Keratinocyte (primary cell): Measurements from ENCODE around the gene ZNF598. TPM values are rescaled to one million over a fixed set of nuclear protein-coding genes. Genes with fewer than 3 reads are reported as not detected.

Source experiments
- DNase-seq: peaks from one replicate; pipeline ENCODE4 v3.0.0-alpha.2; 2011; ENCODE audit warnings: low read depth, missing footprints, low spot score
- FAIRE-seq: peaks from 2 replicates; lab custom pipeline; 2011; peaks lifted over from hg19 to GRCh38; lab: Jason Lieb, UNC
- H2AFZ ChIP-seq: 2 replicates; pipeline ENCODE4 v1.6.0; 2012; ENCODE audit warnings: low read length, control low read depth, inconsistent platforms; ENCODE audit not compliant: control insufficient read depth
- H3K27ac ChIP-seq: 2 replicates; pipeline ENCODE4 v1.5.1; 2011; ENCODE audit warnings: low read length; ENCODE audit not compliant: control insufficient read depth, insufficient read depth
- H3K27me3 ChIP-seq: 3 replicates; pipeline ENCODE4 v1.6.0; 2011; ENCODE audit warnings: low read length; ENCODE audit not compliant: control insufficient read depth, insufficient read depth; ENCODE audit errors: extremely low read depth
- H3K36me3 ChIP-seq, 2 experiments: 2 replicates in 1 of 2; 3 replicates in 1 of 2; pipeline ENCODE4 v1.5.1; 2011; ENCODE audit warnings: low read length in 2 of 2, mild to moderate bottlenecking in 1 of 2; ENCODE audit not compliant: control insufficient read depth in 2 of 2, insufficient read depth in 2 of 2; ENCODE audit errors: extremely low read depth in 1 of 2
- H3K4me1 ChIP-seq: 3 replicates; pipeline ENCODE4 v1.5.1; 2011; ENCODE audit warnings: low read length; ENCODE audit not compliant: control insufficient read depth, insufficient read depth; ENCODE audit errors: extremely low read depth
- H3K4me2 ChIP-seq: 3 replicates; pipeline ENCODE4 v1.6.0; 2011; ENCODE audit warnings: low read depth, low read length; ENCODE audit not compliant: control insufficient read depth, insufficient read depth; ENCODE audit errors: extremely low read depth
- H3K4me3 ChIP-seq, 3 experiments: fragments of 200-600 bp in 1 of 3; sonication (generic) in 1 of 3; 2 replicates in 2 of 3; 3 replicates in 1 of 3; pipeline ENCODE4 v1.5.1; 2011 to 2016; ENCODE audit warnings: low read length in 3 of 3, mild to moderate bottlenecking in 3 of 3, control low read depth in 2 of 3, inconsistent platforms in 1 of 3, low read depth in 1 of 3, mixed read lengths in 1 of 3, mixed run types in 1 of 3, moderate library complexity in 1 of 3; ENCODE audit not compliant: control insufficient read depth in 2 of 3, insufficient read depth in 2 of 3; ENCODE audit errors: extremely low read depth in 1 of 3
- H3K79me2 ChIP-seq: 2 replicates; pipeline ENCODE4 v1.6.0; 2012; ENCODE audit warnings: low read length; ENCODE audit not compliant: control insufficient read depth, insufficient read depth
- H3K9ac ChIP-seq: 3 replicates; pipeline ENCODE4 v1.6.0; 2011; ENCODE audit warnings: low read length; ENCODE audit not compliant: control insufficient read depth, insufficient read depth; ENCODE audit errors: extremely low read depth
- H3K9me1 ChIP-seq: 3 replicates; pipeline ENCODE4 v1.6.0; 2011; ENCODE audit warnings: low read length; ENCODE audit not compliant: control insufficient read depth, insufficient read depth; ENCODE audit errors: extremely low read depth
- H3K9me3 ChIP-seq: 2 replicates; pipeline ENCODE4 v1.5.1; 2012; ENCODE audit warnings: low read depth, low read length; ENCODE audit not compliant: control insufficient read depth
- H4K20me1 ChIP-seq: 3 replicates; pipeline ENCODE4 v1.6.0; 2011; ENCODE audit warnings: low read length; ENCODE audit not compliant: control insufficient read depth, insufficient read depth; ENCODE audit errors: extremely low read depth
- EZH2 ChIP-seq: IDR thresholded peaks from one replicate; pipeline ENCODE4 v1.6.1; 2012; ENCODE audit warnings: inconsistent platforms, mild to moderate bottlenecking, low read length, moderate library complexity
- dilution Hi-C: fragments of 300-500 bp; cut with MboI; formaldehyde crosslinking; loops from one replicate; pipeline ENCODE4 v1.7.0; 2020; ENCODE audit warnings: low sequenced_read_pairs; ENCODE audit not compliant: extremely low pct_ligation_motif_present
- polyA plus RNA-seq, 5 experiments: library from polyadenylated mRNA; depleted of rRNA in 3 of 5; stranded (reverse) in 3 of 5; stranded (forward) in 1 of 5; unstranded in 1 of 5; fragments of >200 nt; gene quantifications; 1 replicate in 1 of 5; 2 replicates in 3 of 5; 3 replicates in 1 of 5; pipeline versions ENCODE4 v1.2.1 to v1.2.3, GENCODE V29; 2011 to 2012; ENCODE audit warnings: missing spikeins in 2 of 5, low read depth in 1 of 5, low replicate concordance in 1 of 5
- TF ChIP-seq, protein P1 (sequence below), 3 experiments: IDR thresholded peaks in 1 of 3; conservative IDR thresholded peaks in 1 of 3; optimal IDR thresholded peaks in 1 of 3; 2 replicates in 2 of 3; 3 replicates in 1 of 3; pipeline versions ENCODE3 to v1.5.1; 2011; ENCODE audit warnings: low read length in 3 of 3, mild to moderate bottlenecking in 3 of 3, moderate library complexity in 2 of 3, control low read depth in 1 of 3, inconsistent platforms in 1 of 3; ENCODE audit not compliant: insufficient read depth in 2 of 3; ENCODE audit errors: extremely low read depth in 1 of 3

The ZNF598 gene
- polyA plus RNA-seq, 1 donor (not counting 4 experiments of a cell fraction or from before 2014, with no cell fraction given) = 18.0 TPM

- H3K27ac ChIP-seq = no peak overlapping the region
- no peak for DNase-seq
- no peak overlapping the region for H2AFZ ChIP-seq
- H4K20me1 ChIP-seq = no peaks in the 10 kb centered on the region
- peaks cover 3% of the 10 kb centered on the region for H3K27me3 ChIP-seq
- H3K9me3 ChIP-seq = no peaks in the 10 kb centered on the region
- H3K79me2 ChIP-seq = peaks cover 32% of the 10 kb centered on the region
- no peak overlapping the region for H3K4me3 ChIP-seq
- no peaks in the 10 kb centered on the region for H3K9me1 ChIP-seq
- H3K4me2 ChIP-seq = no peak overlapping the region
- peaks cover 14 to 23% of the 10 kb centered on the region in 2 experiments for H3K36me3 ChIP-seq
- TF ChIP-seq EZH2 = no peak
- TF ChIP-seq, protein P1, sequence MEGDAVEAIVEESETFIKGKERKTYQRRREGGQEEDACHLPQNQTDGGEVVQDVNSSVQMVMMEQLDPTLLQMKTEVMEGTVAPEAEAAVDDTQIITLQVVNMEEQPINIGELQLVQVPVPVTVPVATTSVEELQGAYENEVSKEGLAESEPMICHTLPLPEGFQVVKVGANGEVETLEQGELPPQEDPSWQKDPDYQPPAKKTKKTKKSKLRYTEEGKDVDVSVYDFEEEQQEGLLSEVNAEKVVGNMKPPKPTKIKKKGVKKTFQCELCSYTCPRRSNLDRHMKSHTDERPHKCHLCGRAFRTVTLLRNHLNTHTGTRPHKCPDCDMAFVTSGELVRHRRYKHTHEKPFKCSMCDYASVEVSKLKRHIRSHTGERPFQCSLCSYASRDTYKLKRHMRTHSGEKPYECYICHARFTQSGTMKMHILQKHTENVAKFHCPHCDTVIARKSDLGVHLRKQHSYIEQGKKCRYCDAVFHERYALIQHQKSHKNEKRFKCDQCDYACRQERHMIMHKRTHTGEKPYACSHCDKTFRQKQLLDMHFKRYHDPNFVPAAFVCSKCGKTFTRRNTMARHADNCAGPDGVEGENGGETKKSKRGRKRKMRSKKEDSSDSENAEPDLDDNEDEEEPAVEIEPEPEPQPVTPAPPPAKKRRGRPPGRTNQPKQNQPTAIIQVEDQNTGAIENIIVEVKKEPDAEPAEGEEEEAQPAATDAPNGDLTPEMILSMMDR (optimal IDR thresholded peaks at IDR 0.05 in 1 of 3, IDR thresholded peaks at IDR 0.05 in 1 of 3, conservative IDR thresholded peaks at IDR 0.05 in 1 of 3; ENCODE audit: extremely low read depth in 1 of 3, insufficient read depth in 2 of 3, low read length in 3 of 3) = no peak
- no peak for FAIRE-seq
- H3K9ac ChIP-seq = no peak overlapping the region
- dilution Hi-C loops = no loop called here
- peaks cover 29% of the 10 kb centered on the region for H3K4me1 ChIP-seq
Measured at GRCh38 chr16:1975432-1976215, 34.0 kb downstream of the ZNF598 start.

DNA sequence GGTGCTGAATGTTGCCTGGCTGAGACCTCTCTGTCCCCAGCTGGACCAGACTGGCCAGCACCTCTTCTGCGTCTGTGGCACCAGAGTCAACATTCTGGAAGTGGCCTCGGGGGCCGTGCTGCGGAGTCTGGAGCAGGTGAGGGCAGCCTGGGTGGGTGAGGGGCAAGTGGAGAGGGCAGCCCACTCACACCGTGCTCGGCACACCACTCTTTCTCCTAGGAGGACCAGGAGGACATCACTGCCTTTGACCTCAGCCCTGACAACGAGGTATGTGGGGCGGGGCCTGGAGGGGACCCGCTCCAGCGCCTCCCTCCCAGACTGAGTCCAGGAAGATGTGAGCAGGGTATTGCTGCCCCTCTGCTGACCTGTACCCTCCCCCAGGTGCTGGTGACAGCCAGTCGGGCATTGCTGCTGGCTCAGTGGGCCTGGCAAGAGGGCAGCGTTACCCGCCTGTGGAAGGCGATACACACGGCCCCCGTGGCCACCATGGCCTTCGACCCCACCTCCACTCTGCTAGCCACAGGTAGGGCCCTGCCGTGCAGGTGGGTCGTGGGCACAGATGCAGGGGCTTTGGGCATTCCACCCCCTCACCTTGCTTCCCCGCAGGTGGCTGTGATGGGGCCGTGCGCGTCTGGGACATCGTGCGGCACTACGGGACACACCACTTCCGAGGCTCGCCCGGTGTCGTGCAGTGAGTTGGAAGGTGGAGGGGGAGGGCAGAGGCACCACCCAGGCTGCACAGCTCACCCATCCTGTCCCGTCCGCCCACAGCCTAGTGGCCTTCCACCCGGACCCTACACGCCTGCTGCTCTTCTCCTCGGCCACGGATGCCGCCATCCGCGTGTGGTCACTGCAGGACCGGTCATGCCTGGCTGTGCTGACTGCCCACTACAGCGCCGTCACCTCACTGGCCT, 35.2 kb downstream of the ZNF598 start:
- peaks cover 14 to 23% of the 10 kb centered on the region in 2 experiments for H3K36me3 ChIP-seq
- FAIRE-seq (no peak), DNase-seq (no peak)
- no peaks in the 10 kb centered on the region for H4K20me1 ChIP-seq
- no peak overlapping the region for H3K9ac ChIP-seq
- no peak overlapping the region for H3K4me2 ChIP-seq
- dilution Hi-C loops = no loop called here
- no peak overlapping the region for H2AFZ ChIP-seq
- no peaks in the 10 kb centered on the region for H3K9me3 ChIP-seq
- H3K4me3 ChIP-seq = no peak overlapping the region
- TF ChIP-seq, protein P1 (optimal IDR thresholded peaks at IDR 0.05 in 1 of 3, IDR thresholded peaks at IDR 0.05 in 1 of 3, conservative IDR thresholded peaks at IDR 0.05 in 1 of 3; ENCODE audit: extremely low read depth in 1 of 3, insufficient read depth in 2 of 3, low read length in 3 of 3) = no peak
- peaks cover 32% of the 10 kb centered on the region for H3K79me2 ChIP-seq
- H3K4me1 ChIP-seq = peaks cover 17% of the 10 kb centered on the region
- H3K9me1 ChIP-seq = no peaks in the 10 kb centered on the region
- no peaks in the 10 kb centered on the region for H3K27me3 ChIP-seq
- H3K27ac ChIP-seq = no peak overlapping the region
